H1 (cell line): ENCODE measurements around the gene FGF18. TPM values are rescaled to one million over a fixed set of nuclear protein-coding genes. Genes with fewer than 3 reads are reported as not detected.

ENCODE experiments used
- ATF2 ChIP-seq: IDR thresholded peaks from 2 replicates; pipeline ENCODE4 v1.6.1; 2012; ENCODE audit warnings: low read length, inconsistent platforms
- BRCA1 ChIP-seq: IDR thresholded peaks from 2 replicates; pipeline ENCODE4 v1.6.1; 2012; ENCODE audit warnings: low read depth, low read length, improper control_type of control experiment
- CBX5 ChIP-seq: fragments of 300-800, 300-1000 bp; sonication (generic); IDR thresholded peaks from 2 replicates; pipeline ENCODE4 v1.7.1; 2016; ENCODE audit warnings: antibody characterized with exemption, low read length, low read depth
- CTCF ChIP-seq, 3 experiments: IDR thresholded peaks; 1 replicate in 2 of 3; 2 replicates in 1 of 3; pipeline versions ENCODE4 v1.5.1 to v1.6.1; 2011; ENCODE audit warnings: low read length in 3 of 3, mild to moderate bottlenecking in 3 of 3, inconsistent platforms in 2 of 3, low read depth in 1 of 3, moderate library complexity in 1 of 3; ENCODE audit not compliant: insufficient read depth in 1 of 3; ENCODE audit errors: control extremely low read depth in 1 of 3
- NRF1 ChIP-seq: IDR thresholded peaks from 2 replicates; pipeline ENCODE4 v1.6.1; 2011; ENCODE audit warnings: mild to moderate bottlenecking, low read depth, low read length, improper control_type of control experiment
- RAD21 ChIP-seq, 2 experiments: IDR thresholded peaks in 1 of 2; conservative IDR thresholded peaks in 1 of 2; 2 replicates each; pipeline ENCODE4 v1.6.1; 2011; ENCODE audit warnings: low read depth in 2 of 2, low read length in 2 of 2, improper control_type of control experiment in 1 of 2, inconsistent platforms in 1 of 2, mild to moderate bottlenecking in 1 of 2, moderate library complexity in 1 of 2
- RNF2 ChIP-seq: fragments of 200-900, 300-1000 bp; sonication (generic); IDR thresholded peaks from 2 replicates; pipeline ENCODE4 v1.7.1; 2016; ENCODE audit warnings: borderline replicate concordance, low read depth, mild to moderate bottlenecking, antibody characterized with exemption, low read length; ENCODE audit not compliant: poor library complexity, severe bottlenecking; ENCODE audit errors: missing control alignments
- polyA plus RNA-seq, 7 experiments: library from polyadenylated mRNA; depleted of rRNA in 3 of 7; stranded (reverse) in 5 of 7; unstranded in 2 of 7; fragments of >200 nt in 5 of 7; fragments of 200-250 nt in 2 of 7; gene quantifications; 1 replicate in 5 of 7; 2 replicates in 1 of 7; 4 replicates in 1 of 7; pipeline versions ENCODE4 v1.2.1 to v1.2.3, GENCODE V29; 2011 to 2013; ENCODE audit warnings: missing spikeins in 2 of 7, mixed read lengths in 2 of 7
- total RNA-seq: library from RNA; stranded (reverse); fragmentation: NEBNext Ultra II Directional; extraction: Animal tissue kit (Norgen Biotek cat#: 25700); gene quantifications from 2 replicates; pipeline ENCODE4 v1.2.1, GENCODE V29; 2021

The FGF18 gene
- total and polyA plus RNA-seq, 2 of the 8 experiments (the other 6 are each of a cell fraction or from before 2014, with no cell fraction given), result 0.54 to 1.3 TPM

- TF ChIP-seq ATF2 (no peak), CBX5 (no peak), BRCA1 (no peak), CTCF (IDR thresholded peaks at IDR 0.05; ENCODE audit: control extremely low read depth in 1 of 3, insufficient read depth in 1 of 3, low read depth in 1 of 3, low read length in 3 of 3) (no peak), NRF1 (no peak), RAD21 (IDR thresholded peaks at IDR 0.05 in 1 of 2, conservative IDR thresholded peaks at IDR 0.05 in 1 of 2; ENCODE audit: low read depth in 2 of 2, low read length in 2 of 2) (no peak), RNF2 (no peak)
- TF ChIP-seq, all 59 proteins: peak for 0
Measured at GRCh38 chr5:171433352-171433698, 13.9 kb downstream of the FGF18 start (continued).
